Pancreas (tissue), 10 donors: ENCODE data around the gene PROX2. TPM values are rescaled to one million over a fixed set of nuclear protein-coding genes. Genes with fewer than 3 reads are reported as not detected.

Experiments used
- ATAC-seq, 4 donors: fragments of 200-7000 bp; cut with Tn5 transposase; one replicate each; pipeline versions ENCODE4 v1.8.0 to v1.9.1; 2020; ENCODE audit warnings: mild to moderate bottlenecking in 4 of 4, moderate library complexity in 4 of 4
- DNase-seq, 6 donors: peaks; one replicate each; pipeline ENCODE4 v3.0.0-alpha.2; 2020
- FAIRE-seq: peaks from 2 replicates; lab custom pipeline; 2012; peaks lifted over from hg19 to GRCh38; lab: Jason Lieb, UNC
- H3K27ac ChIP-seq, 4 donors: fragments of 200-600 bp; sonication (generic); 1 replicate in 3 of 4; 2 replicates in 1 of 4; pipeline versions ENCODE4 v1.5.0 to v1.8.0; 2020
- H3K27me3 ChIP-seq, 4 donors: fragments of 200-600 bp; one replicate each; pipeline ENCODE4 v1.8.0; 2021
- H3K36me3 ChIP-seq, 3 donors: fragments of 200-600 bp; sonication (generic) in 1 of 3; one replicate each; pipeline versions ENCODE4 v1.5.0 to v1.8.0; 2020 to 2021
- H3K4me1 ChIP-seq, 3 donors: fragments of 200-600 bp; one replicate each; pipeline ENCODE4 v1.8.0; 2021
- H3K4me3 ChIP-seq, 4 donors: fragments of 200-600 bp; sonication (generic) in 2 of 4; one replicate each; pipeline versions ENCODE4 v1.5.0 to v1.8.0; 2020 to 2021
- H3K9me3 ChIP-seq, 4 donors: fragments of 200-600 bp; one replicate each; pipeline ENCODE4 v1.8.0; 2021
- CTCF ChIP-seq, 4 donors: fragments of 200-600 bp; sonication (generic) in 3 of 4; IDR thresholded peaks; one replicate each; pipeline versions ENCODE4 v1.5.0 to v1.8.0; 2021; ENCODE audit warnings: antibody characterized with exemption in 4 of 4
- WGBS, 2 donors: extraction: QIAGEN DNeasy Blood & Tissue Kit; methylation state at CpG; one replicate each; pipeline ENCODE4 v1.1.7; 2013; 5-methylcytosine and 5-hydroxymethylcytosine counted together
- intact Hi-C, 3 donors: fragments of 100-400 bp; cut with DNase I; formaldehyde crosslinking; loops; one replicate each; pipeline versions ENCODE4 v1.11.1 to v1.14.2; 2022
- polyA plus RNA-seq, 2 donors: library from polyadenylated mRNA; stranded (reverse); fragments of 200-250 nt; gene quantifications; one replicate each; pipeline ENCODE4 v1.2.3, GENCODE V29; 2013
- total RNA-seq, 6 donors: library from RNA; stranded (reverse); fragmentation: NEBNext Ultra II Directional in 4 of 6; extraction: Animal tissue kit (Norgen Biotek cat#: 25700) in 4 of 6; gene quantifications; one replicate each; pipeline versions ENCODE4 v1.2.1 to v1.2.4, GENCODE V29; 2021 to 2023
- donor health status: healthy with polysubstance abuse.
- donor health status: DM: no; HTN: no; CAD: no; lungs with moderate emphysema.
- donor health status: DM: no; HTN: no; CAD: no.
- donor health status: control.
- donor health status: control.
- donor health status: Bipolar disorder and iron deficiency.
- donor health status: DM: yes; HTN: yes; CAD: no.
- donor health status: DM: no; HTN: no; CAD: no.
- donor health status: DM: no; HTN: no; CAD: no.
- donor health status: DM: yes; HTN: yes; CAD: no.

PROX2 gene
- total and polyA plus RNA-seq, 8 donors, result not detected

- Histone ChIP-seq H3K9me3 (no peaks in the 10 kb centered on the region), H3K27me3 (no peaks in the 10 kb centered on the region), H3K36me3 (no peaks in the 10 kb centered on the region), H3K27ac (no peak overlapping the region), H3K4me1 (peaks cover 0 to 3% (median 0%) of the 10 kb centered on the region in 3 donors), H3K4me3 (no peak overlapping the region)
- TF ChIP-seq CTCF (IDR thresholded peaks at IDR 0.05), result no peak
- WGBS, 2 donors, result 82 to 84% methylated on average over 13 of the region's 13 CpGs
- ATAC-seq (peak in 1 of 4 donors; percentile 12), FAIRE-seq (no peak), DNase-seq (peak in 1 of 6 donors; percentile 9)
- intact Hi-C loops, result loop anchor here in 2 of 3 donors (10.0 kb wide), 1 partner anchor 167 kb away; no protein-coding TSS in a partner anchor
Observed at GRCh38 chr14:74917646-74918081, 41.7 kb upstream of the PROX2 start.

GRCh38 chr14:74917178-74917543 lies 41.2 kb upstream of the PROX2 start:
- ATAC-seq (no peak), FAIRE-seq (no peak), DNase-seq (no peak)
- no peaks in the 10 kb centered on the region for H3K9me3 ChIP-seq
- no peak overlapping the region for H3K27ac ChIP-seq
- H3K4me1 ChIP-seq, result peaks cover 0 to 3% (median 0%) of the 10 kb centered on the region in 3 donors
- WGBS, 2 donors, result 85 to 91% methylated on average over 5 of the region's 5 CpGs
- no peak overlapping the region for H3K4me3 ChIP-seq
- no peaks in the 10 kb centered on the region for H3K36me3 ChIP-seq
- intact Hi-C loops, result loop anchor here in 2 of 3 donors (10.0 kb wide), 1 partner anchor 168 kb away; no protein-coding TSS in a partner anchor
- TF ChIP-seq CTCF (IDR thresholded peaks at IDR 0.05), result no peak
- no peaks in the 10 kb centered on the region for H3K27me3 ChIP-seq

- H3K36me3 ChIP-seq, result no peaks in the 10 kb centered on the region
- H3K27ac ChIP-seq, result no peak overlapping the region
- peaks cover 0 to 3% (median 0%) of the 10 kb centered on the region in 3 donors for H3K4me1 ChIP-seq
- DNase-seq (no peak), FAIRE-seq (no peak), ATAC-seq (no peak)
- H3K9me3 ChIP-seq, result no peaks in the 10 kb centered on the region
- H3K27me3 ChIP-seq, result no peaks in the 10 kb centered on the region
- TF ChIP-seq CTCF (IDR thresholded peaks at IDR 0.05), result no peak
- WGBS, 2 donors, result 54 to 60% methylated on average over 7 of the region's 7 CpGs
- intact Hi-C loops, result loop anchor here in 2 of 3 donors (10.0 kb wide), 1 partner anchor 169 kb away; no protein-coding TSS in a partner anchor
- H3K4me3 ChIP-seq, result no peak overlapping the region
Observed at GRCh38 chr14:74915826-74916225, 39.9 kb upstream of the PROX2 start.

GRCh38 chr14:74915426-74915825 lies 39.5 kb upstream of the PROX2 start:
- no peaks in the 10 kb centered on the region for H3K9me3 ChIP-seq
- no peak overlapping the region for H3K4me3 ChIP-seq
- H3K27ac ChIP-seq, result no peak overlapping the region
- H3K27me3 ChIP-seq, result no peaks in the 10 kb centered on the region
- DNase-seq, result no peak
- WGBS, 2 donors, result 81 to 86% methylated on average over 4 of the region's 4 CpGs
- no peak for ATAC-seq
- intact Hi-C loops, result loop anchor here in 2 of 3 donors (10.0 kb wide), 1 partner anchor 169 kb away; no protein-coding TSS in a partner anchor
- H3K36me3 ChIP-seq, result no peaks in the 10 kb centered on the region
- FAIRE-seq, result no peak
- TF ChIP-seq CTCF (IDR thresholded peaks at IDR 0.05), result no peak
- peaks cover 0 to 3% (median 0%) of the 10 kb centered on the region in 3 donors for H3K4me1 ChIP-seq

GRCh38 chr14:74913986-74914573 lies 38.1 kb upstream of the PROX2 start:
- Histone ChIP-seq H3K27me3 (no peaks in the 10 kb centered on the region), H3K36me3 (no peaks in the 10 kb centered on the region), H3K9me3 (no peaks in the 10 kb centered on the region), H3K27ac (no peak overlapping the region), H3K4me1 (peaks cover 0 to 3% (median 0%) of the 10 kb centered on the region in 3 donors), H3K4me3 (no peak overlapping the region)
- intact Hi-C loops, result loop anchor here in 2 of 3 donors (10.0 kb wide), 1 partner anchor 171 kb away; no protein-coding TSS in a partner anchor
- WGBS, 2 donors, result 62 to 66% methylated on average over 6 of the region's 6 CpGs
- DNase-seq (peak in 2 of 6 donors; percentile 44 to 57), FAIRE-seq (no peak), ATAC-seq (peak in 3 of 4 donors; percentile 75 to 86 (median 78))
- peak; percentile 13 to 38 (median 21) for TF ChIP-seq CTCF (IDR thresholded peaks at IDR 0.05)
